Peyer's patch (tissue), 4 donors: ENCODE data around the gene ACAP2.

Experiments
- CTCF ChIP-seq, 6 experiments: fragments of 450-650 bp in 4 of 6; fragments of 200-600 bp in 2 of 6; sonication (generic) in 1 of 6; IDR thresholded peaks; one replicate each; pipeline ENCODE4 v1.5.1; 2017 to 2019; ENCODE audit warnings: antibody characterized with exemption in 6 of 6, mild to moderate bottlenecking in 3 of 6, moderate library complexity in 1 of 6
- POLR2A ChIP-seq, 2 donors: fragments of 450-650 bp; IDR thresholded peaks; one replicate each; pipeline ENCODE4 v1.5.1; 2017; ENCODE audit warnings: antibody characterized with exemption in 2 of 2, mild to moderate bottlenecking in 2 of 2, moderate library complexity in 2 of 2

- TF ChIP-seq CTCF (IDR thresholded peaks at IDR 0.05) (no peak), POLR2A (IDR thresholded peaks at IDR 0.05) (no peak)
Measured at GRCh38 chr3:195447201-195447600, 4.4 kb upstream of the ACAP2 start.
